22Rv1 (cell line): ENCODE measurements around the gene LYZL4.

Experiments used
- H3K27ac ChIP-seq: fragments of 450-650 bp; 2 replicates; pipeline ENCODE4 v1.5.1; 2017
- ZFX ChIP-seq: fragments of 450-650 bp; IDR thresholded peaks from 2 replicates; pipeline ENCODE4 v1.6.1; 2017; ENCODE audit warnings: antibody characterized with exemption, borderline replicate concordance
- TF ChIP-seq, protein P1 (sequence below): fragments of 450-650 bp; IDR thresholded peaks from 2 replicates; pipeline ENCODE4 v1.5.1; 2017; ENCODE audit warnings: mild to moderate bottlenecking

The LYZL4 gene, protein sequence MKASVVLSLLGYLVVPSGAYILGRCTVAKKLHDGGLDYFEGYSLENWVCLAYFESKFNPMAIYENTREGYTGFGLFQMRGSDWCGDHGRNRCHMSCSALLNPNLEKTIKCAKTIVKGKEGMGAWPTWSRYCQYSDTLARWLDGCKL

DNA sequence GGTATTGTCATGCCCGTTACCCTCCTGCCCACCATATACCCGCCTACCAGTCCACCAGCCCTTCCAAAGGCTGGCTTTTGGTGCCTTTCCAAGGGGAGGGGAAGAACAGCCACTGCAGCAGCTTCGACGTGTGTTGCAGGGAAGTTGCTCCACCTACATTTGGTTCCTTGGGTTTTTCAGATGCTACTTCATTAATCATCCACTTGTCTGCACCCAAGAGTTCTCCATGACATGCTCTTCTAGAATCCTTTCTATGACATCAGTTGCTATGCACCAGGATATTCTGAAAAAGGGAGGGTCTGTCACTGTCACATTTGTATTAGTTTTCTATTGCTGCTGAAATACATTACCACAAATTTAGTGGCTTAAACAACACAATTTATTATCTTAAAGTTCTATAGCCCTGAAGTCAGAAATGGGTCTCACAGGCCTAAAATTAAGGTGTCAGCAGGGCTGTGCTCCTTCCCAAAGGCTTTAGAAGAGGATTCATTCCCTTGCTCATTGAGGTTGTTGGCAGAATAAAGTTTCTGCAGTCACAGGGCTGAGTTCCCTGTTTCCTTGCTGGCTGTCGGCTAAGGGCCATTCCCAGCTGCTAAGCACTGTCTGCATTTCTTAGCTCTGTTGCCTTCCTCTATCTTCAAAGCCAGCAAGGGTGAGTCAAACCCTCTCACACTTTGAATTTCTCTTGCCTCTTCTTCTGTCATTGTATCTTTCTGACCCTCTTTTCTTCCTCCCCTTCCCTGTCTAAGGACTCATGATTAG is at the start of gene LYZL4:
LYZL4 (minus strand) TSS at position 241 of the 762 bp plus-strand sequence. CDS start 3,359 bp downstream, outside the sequence.
- TF ChIP-seq, protein P1, sequence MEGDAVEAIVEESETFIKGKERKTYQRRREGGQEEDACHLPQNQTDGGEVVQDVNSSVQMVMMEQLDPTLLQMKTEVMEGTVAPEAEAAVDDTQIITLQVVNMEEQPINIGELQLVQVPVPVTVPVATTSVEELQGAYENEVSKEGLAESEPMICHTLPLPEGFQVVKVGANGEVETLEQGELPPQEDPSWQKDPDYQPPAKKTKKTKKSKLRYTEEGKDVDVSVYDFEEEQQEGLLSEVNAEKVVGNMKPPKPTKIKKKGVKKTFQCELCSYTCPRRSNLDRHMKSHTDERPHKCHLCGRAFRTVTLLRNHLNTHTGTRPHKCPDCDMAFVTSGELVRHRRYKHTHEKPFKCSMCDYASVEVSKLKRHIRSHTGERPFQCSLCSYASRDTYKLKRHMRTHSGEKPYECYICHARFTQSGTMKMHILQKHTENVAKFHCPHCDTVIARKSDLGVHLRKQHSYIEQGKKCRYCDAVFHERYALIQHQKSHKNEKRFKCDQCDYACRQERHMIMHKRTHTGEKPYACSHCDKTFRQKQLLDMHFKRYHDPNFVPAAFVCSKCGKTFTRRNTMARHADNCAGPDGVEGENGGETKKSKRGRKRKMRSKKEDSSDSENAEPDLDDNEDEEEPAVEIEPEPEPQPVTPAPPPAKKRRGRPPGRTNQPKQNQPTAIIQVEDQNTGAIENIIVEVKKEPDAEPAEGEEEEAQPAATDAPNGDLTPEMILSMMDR: no peak
- TF ChIP-seq ZFX: no peak

DNA sequence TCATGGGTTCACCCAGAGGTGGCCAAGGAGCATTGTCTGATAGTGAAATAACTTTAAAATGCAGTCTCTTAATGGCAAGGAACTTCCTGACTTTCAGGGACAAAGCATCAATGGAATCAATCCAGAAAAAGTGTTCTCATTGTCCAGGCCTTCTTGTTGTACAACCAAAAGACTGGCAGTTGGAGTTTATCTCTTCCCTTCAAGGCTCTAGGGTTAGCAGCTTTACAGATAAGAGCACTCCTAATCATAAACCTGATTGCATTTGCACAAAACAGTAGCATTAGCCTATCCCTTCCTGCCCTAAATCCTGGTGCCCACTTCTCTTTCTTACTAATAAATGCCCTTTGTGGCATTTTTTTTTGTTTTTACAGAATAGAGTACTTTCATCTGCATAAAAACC is 48.7 kb upstream of the LYZL4 start:
- no peak overlapping the region for H3K27ac ChIP-seq
- TF ChIP-seq, protein P1: no peak
- no peak for TF ChIP-seq ZFX

More for the DNA sequence above, at the start of gene LYZL4:
- H3K27ac ChIP-seq: no peak within 1 kb of the TSS

DNA sequence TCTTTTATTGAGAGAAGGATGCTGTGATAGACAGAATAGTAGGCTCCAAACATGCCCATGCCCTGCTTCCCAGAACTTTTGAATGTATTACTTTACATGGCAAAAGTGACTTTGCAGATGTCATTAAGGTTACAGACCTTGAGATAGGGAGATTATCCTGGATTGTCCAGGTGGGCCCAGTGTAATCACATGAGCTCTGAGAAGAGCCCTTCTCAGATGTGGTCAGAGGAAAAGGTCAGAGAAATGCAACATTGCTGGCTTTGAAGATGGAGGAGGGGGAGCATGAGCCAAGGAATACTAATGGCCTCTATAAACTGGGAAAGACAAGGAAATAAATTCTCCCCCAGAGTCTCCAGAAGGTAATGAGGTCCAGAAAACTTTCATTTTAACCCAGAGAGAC is 45.8 kb upstream of the LYZL4 start:
- TF ChIP-seq ZFX: no peak
- TF ChIP-seq, protein P1: no peak
- no peak overlapping the region for H3K27ac ChIP-seq

DNA sequence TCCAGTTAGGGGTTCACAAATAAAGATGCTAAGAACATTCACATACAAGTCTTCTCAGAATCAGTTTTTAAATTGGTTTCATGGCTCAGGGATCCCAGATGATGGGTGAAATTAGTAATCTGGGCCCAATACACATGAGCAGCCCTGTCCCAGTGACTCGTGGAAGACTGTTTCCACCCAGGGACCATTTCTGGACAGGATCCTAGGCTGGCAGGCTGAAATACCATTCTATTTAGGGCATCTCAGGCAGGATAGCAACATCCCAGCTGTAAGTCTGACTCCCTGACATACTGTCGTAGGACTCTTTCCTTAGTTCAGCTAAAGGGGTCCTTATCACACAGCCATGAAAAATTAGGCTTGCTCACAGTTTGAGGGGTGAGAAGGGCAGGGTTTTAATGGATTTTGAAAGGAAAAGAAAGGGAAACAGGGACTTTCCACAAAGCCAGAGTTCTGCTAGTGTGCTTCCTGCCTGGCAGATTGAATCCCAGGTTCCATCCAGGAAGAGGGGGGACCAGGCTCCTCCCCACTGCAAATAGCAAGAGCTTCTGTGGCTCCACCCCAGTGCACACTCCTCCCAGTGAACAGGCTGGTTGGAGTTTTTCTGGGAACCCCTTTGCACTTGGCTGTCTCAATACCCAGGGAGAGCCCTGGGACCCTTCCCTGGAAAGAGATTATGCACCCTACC is 41.3 kb upstream of the LYZL4 start:
- H3K27ac ChIP-seq: no peak overlapping the region
- TF ChIP-seq, protein P1: no peak
- no peak for TF ChIP-seq ZFX

- TF ChIP-seq, protein P1: no peak
- TF ChIP-seq ZFX: no peak
- no peak overlapping the region for H3K27ac ChIP-seq
Observed at GRCh38 chr3:42451116-42451515, 40.7 kb upstream of the LYZL4 start.

DNA sequence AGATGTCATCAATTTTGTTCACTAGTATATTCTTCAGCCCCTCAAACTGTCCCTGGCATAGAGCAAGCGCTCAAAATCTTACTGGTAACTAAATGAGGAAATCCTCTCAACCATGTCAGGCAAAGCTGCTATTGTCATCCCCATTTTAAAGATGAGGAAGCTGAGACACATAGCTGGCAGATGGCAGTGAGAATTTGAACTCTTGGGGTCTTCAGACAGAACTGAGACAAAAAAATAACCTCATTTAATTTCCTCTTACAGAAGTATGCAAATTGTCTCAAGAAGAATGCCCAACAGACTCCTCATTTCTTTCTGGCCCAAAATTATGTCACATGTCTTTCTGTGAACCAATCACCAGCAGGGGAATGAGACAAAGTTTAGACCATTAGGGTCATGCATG is 40.2 kb upstream of the LYZL4 start:
- H3K27ac ChIP-seq: no peak overlapping the region
- TF ChIP-seq, protein P1: no peak
- no peak for TF ChIP-seq ZFX

- TF ChIP-seq ZFX: no peak
- TF ChIP-seq, protein P1: no peak
Observed at GRCh38 chr3:42447481-42447880, 37.1 kb upstream of the LYZL4 start.

More at GRCh38 chr3:42447481-42447880, 37.1 kb upstream of the LYZL4 start:
- no peak overlapping the region for H3K27ac ChIP-seq
